Tibial artery (tissue), 4 donors: ENCODE results near the gene CREBL2.

Experiments
- DNase-seq, 2 donors: peaks; one replicate each; pipeline ENCODE4 v3.0.0-alpha.2; 2019
- H3K27ac ChIP-seq, 2 donors: fragments of 200-600 bp; sonication (generic) in 1 of 2; 1 replicate in 1 of 2; 2 replicates in 1 of 2; pipeline ENCODE4 v1.5.1; 2018 to 2019; ENCODE audit warnings: mild to moderate bottlenecking in 1 of 2
- H3K27me3 ChIP-seq, 2 donors: fragments of 200-600 bp; sonication (generic) in 1 of 2; one replicate each; pipeline versions ENCODE4 v1.5.1 to v1.6.0; 2016 to 2019
- H3K36me3 ChIP-seq, 3 donors: fragments of 200-600 bp; sonication (generic) in 2 of 3; one replicate each; pipeline ENCODE4 v1.5.1; 2016 to 2019; ENCODE audit warnings: mild to moderate bottlenecking in 2 of 3
- H3K4me1 ChIP-seq, 4 donors: fragments of 200-600 bp; sonication (generic) in 2 of 4; 1 replicate in 3 of 4; 2 replicates in 1 of 4; pipeline ENCODE4 v1.5.1; 2016 to 2019
- H3K4me3 ChIP-seq, 2 donors: fragments of 200-600 bp; sonication (generic) in 1 of 2; 1 replicate in 1 of 2; 2 replicates in 1 of 2; pipeline ENCODE4 v1.5.1; 2018 to 2019; ENCODE audit warnings: mild to moderate bottlenecking in 2 of 2
- H3K9me3 ChIP-seq, 3 donors: fragments of 200-600 bp; sonication (generic) in 1 of 3; one replicate each; pipeline ENCODE4 v1.5.1; 2016 to 2019
- CTCF ChIP-seq, 2 experiments: fragments of 200-600 bp in 1 of 2; fragments of 450-650 bp in 1 of 2; IDR thresholded peaks; one replicate each; pipeline ENCODE4 v1.5.1; 2017 to 2019; ENCODE audit warnings: antibody characterized with exemption in 2 of 2, mild to moderate bottlenecking in 1 of 2, moderate library complexity in 1 of 2
- intact Hi-C: fragments of 100-400 bp; cut with DNase I; formaldehyde crosslinking; loops from one replicate; pipeline ENCODE4 v1.15.0; 2023; ENCODE audit warnings: low total_unique reads

The CREBL2 gene

GRCh38 chr12:12676605-12677004 is 64.9 kb downstream of the CREBL2 start:
- Histone ChIP-seq H3K27ac (no peak overlapping the region), H3K27me3 (no peaks in the 10 kb centered on the region), H3K4me3 (no peak overlapping the region), H3K9me3 (no peaks in the 10 kb centered on the region), H3K4me1 (no peaks in the 10 kb centered on the region), H3K36me3 (no peaks in the 10 kb centered on the region)
- no peak for DNase-seq
- no peak for TF ChIP-seq CTCF (IDR thresholded peaks at IDR 0.05)
- intact Hi-C loops: no loop called here

DNA sequence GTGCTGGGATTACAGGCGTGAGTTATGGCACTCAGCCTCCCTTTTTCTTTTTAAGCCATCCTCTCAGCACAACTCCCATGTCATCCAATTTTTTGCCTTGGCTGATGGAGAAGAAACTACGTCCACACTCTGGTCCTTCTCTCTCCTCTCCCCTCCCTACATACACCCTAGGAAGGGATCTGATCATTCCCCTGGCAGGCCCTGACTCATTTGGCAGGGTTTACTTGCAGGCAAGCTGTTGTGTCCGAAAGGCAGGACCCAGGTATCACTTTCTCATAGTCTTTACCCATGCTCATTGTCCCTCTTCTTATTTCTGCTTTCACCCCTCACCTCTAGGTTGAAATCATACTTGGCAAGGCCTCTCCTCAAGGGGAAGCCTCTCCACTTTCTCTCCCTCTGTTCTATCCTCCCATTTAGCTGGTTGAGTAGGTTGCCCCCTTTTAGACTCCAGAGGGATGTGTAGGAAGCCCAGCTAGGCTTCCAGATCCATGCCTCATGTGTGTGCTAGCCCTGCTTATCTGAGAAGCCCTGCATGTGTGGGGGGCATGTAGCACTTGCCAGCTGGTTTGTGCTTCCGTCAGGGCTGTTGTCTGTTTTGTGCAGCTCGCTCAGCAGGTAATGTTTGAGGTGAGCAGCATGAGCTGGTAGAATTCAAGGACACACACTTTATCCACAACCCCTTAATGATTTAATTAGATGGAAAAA is 69.5 kb downstream of the CREBL2 start:
- no peak overlapping the region for H3K27ac ChIP-seq
- no peaks in the 10 kb centered on the region for H3K36me3 ChIP-seq
- no peak overlapping the region for H3K4me3 ChIP-seq
- H3K9me3 ChIP-seq: no peaks in the 10 kb centered on the region
- intact Hi-C loops: no loop called here
- no peak for TF ChIP-seq CTCF (IDR thresholded peaks at IDR 0.05)
- H3K4me1 ChIP-seq: peaks cover 0 to 10% (median 2%) of the 10 kb centered on the region in 4 donors
- no peak for DNase-seq
- H3K27me3 ChIP-seq: peaks cover 0 to 8% of the 10 kb centered on the region in 2 donors

GRCh38 chr12:12682284-12682683 is 70.6 kb downstream of the CREBL2 start:
- intact Hi-C loops: no loop called here
- Histone ChIP-seq H3K9me3 (no peaks in the 10 kb centered on the region), H3K27ac (no peak overlapping the region), H3K27me3 (peaks cover 0 to 8% of the 10 kb centered on the region in 2 donors), H3K36me3 (no peaks in the 10 kb centered on the region), H3K4me3 (no peak overlapping the region), H3K4me1 (peaks cover 0 to 10% (median 2%) of the 10 kb centered on the region in 4 donors)
- TF ChIP-seq CTCF (IDR thresholded peaks at IDR 0.05): no peak
- no peak for DNase-seq

GRCh38 chr12:12683136-12683697 is 71.5 kb downstream of the CREBL2 start:
- Histone ChIP-seq H3K9me3 (no peaks in the 10 kb centered on the region), H3K27ac (no peak overlapping the region), H3K4me3 (no peak overlapping the region), H3K36me3 (no peaks in the 10 kb centered on the region), H3K4me1 (peaks cover 0 to 10% (median 2%) of the 10 kb centered on the region in 4 donors), H3K27me3 (peaks cover 0 to 8% of the 10 kb centered on the region in 2 donors)
- DNase-seq: no peak
- no peak for TF ChIP-seq CTCF (IDR thresholded peaks at IDR 0.05)
- intact Hi-C loops: no loop called here

DNA sequence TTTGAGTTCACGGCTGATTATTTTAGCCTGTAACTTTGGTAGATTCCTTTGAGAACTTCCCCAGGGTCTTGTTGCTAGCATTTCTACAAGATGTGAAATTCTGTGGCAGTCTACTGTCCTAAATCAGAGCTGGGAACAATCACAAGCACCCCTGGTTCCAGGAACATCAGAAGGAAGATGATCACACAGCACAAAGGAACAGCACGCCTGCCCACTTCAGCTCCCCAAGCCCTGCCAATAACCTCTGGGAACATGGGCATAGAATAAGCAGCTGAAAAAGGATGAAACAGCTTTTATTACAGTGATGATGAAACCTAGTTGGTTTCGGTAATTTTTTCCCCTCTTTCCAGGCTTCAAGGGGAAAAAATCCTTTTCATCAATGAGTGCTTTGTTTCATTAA is 72.0 kb downstream of the CREBL2 start:
- H3K27me3 ChIP-seq: peaks cover 0 to 8% of the 10 kb centered on the region in 2 donors
- DNase-seq: no peak
- TF ChIP-seq CTCF (IDR thresholded peaks at IDR 0.05): no peak
- no peaks in the 10 kb centered on the region for H3K9me3 ChIP-seq
- peaks cover 0 to 10% (median 2%) of the 10 kb centered on the region in 4 donors for H3K4me1 ChIP-seq
- H3K36me3 ChIP-seq: no peaks in the 10 kb centered on the region
- H3K4me3 ChIP-seq: no peak overlapping the region
- H3K27ac ChIP-seq: no peak overlapping the region
- intact Hi-C loops: no loop called here
